ENCODE data around the gene ZC3H12A.

Gene ZC3H12A

GRCh38 chr1:37479255-37480124, 5.1 kb downstream of the ZC3H12A start:
- peak; percentile 90 to 94 for DNase-seq

- peak in 1 of 2 experiments; percentile 18 for DNase-seq
These were observed 5.7 kb downstream of the ZC3H12A start for GRCh38 chr1:37480125-37480466.

- no peak for DNase-seq
These were observed 6.4 kb downstream of the ZC3H12A start for GRCh38 chr1:37480581-37481288.

- peak; percentile 55 to 66 for DNase-seq
These were observed 7.1 kb downstream of the ZC3H12A start for GRCh38 chr1:37481289-37482003.

GRCh38 chr1:37482004-37482785, 7.8 kb downstream of the ZC3H12A start:
- DNase-seq, result no peak

GRCh38 chr1:37482796-37483744, 8.7 kb downstream of the ZC3H12A start:
- no peak for DNase-seq

- DNase-seq, result no peak
These were observed 9.4 kb downstream of the ZC3H12A start for GRCh38 chr1:37483785-37484184.

GRCh38 chr1:37484325-37485051, 10.1 kb downstream of the ZC3H12A start:
- no peak for DNase-seq

- DNase-seq, result no peak
These were observed 11.7 kb downstream of the ZC3H12A start for GRCh38 chr1:37485902-37486679.

GRCh38 chr1:37486680-37487618, 12.6 kb downstream of the ZC3H12A start:
- peak; percentile 87 for DNase-seq

GRCh38 chr1:37487619-37487984, 13.2 kb downstream of the ZC3H12A start:
- no peak for DNase-seq

GRCh38 chr1:37493336-37494098, 19.1 kb downstream of the ZC3H12A start:
- DNase-seq, result no peak

GRCh38 chr1:37495875-37496274, 21.5 kb downstream of the ZC3H12A start:
- no peak for DNase-seq

- no peak for DNase-seq
These were observed 23.5 kb downstream of the ZC3H12A start for GRCh38 chr1:37497832-37498231.

- no peak for DNase-seq
These were observed 24.7 kb downstream of the ZC3H12A start for GRCh38 chr1:37498872-37499617.

GRCh38 chr1:37501661-37502060, 27.3 kb downstream of the ZC3H12A start:
- no peak for DNase-seq

- no peak for DNase-seq
These were observed 27.7 kb downstream of the ZC3H12A start for GRCh38 chr1:37502104-37502503.

All from activated CD4-positive, alpha-beta T cell treated with anti-CD3 and anti-CD28 coated beads, Interleukin-2, amount 50 U/mL, for 48 hours (primary cell).